Stromal cell of bone marrow (primary cell): ENCODE measurements around the gene UST.
"Not testable (repeated sequence)": the region's sequence is repeated elsewhere in the genome, so short reads cannot be mapped to it uniquely, and the experiment has no call there.

ENCODE experiments used
- DNase-seq: peaks from one replicate; pipeline ENCODE4 v3.0.0-alpha.2; 2012; ENCODE audit warnings: low read depth

Gene UST

GRCh38 chr6:148736774-148737412, 9.9 kb upstream of the UST start:
- DNase-seq: no peak

DNA sequence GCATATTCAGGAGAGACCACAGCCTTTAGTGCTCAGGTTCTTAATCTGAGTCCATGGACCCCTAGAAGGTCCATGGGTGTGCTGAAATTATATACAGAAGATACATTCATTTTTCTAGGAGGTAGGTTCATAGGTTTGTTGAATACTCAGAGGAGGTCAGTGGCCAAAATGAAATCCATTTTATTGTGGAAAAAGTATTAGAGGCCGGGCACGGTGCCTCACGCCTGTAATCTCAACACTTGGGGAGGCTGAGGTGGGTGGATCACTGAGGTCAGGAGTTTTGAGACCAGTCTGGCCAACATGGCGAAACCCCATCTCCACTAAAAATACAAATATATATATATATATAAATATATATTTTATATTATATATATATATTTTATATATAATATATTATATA, 9.0 kb upstream of the UST start:
- DNase-seq: no peak

GRCh38 chr6:148738946-148739821, 7.6 kb upstream of the UST start:
- no peak for DNase-seq

- DNase-seq: no peak
Observed at GRCh38 chr6:148739822-148740128, 7.1 kb upstream of the UST start.

DNA sequence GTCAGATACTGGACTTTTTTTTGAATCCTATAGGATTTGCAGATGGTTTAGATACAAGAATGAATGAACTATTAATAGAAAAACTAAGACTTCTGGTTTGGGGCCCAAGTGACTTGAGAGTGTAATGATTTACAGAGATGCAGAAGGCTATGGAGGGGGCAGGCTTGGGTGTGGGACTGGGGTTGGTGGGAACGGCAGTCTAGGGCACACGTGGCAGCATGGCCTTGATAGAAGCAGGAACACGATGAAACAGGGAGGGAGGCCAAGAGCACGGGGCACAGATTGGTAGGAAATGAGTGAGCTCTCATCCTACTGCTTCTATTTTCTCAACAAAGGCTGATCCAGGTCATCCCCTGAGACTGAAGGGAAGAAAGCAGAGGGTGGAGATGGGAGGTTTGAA, 3.4 kb upstream of the UST start:
- no peak for DNase-seq

DNA sequence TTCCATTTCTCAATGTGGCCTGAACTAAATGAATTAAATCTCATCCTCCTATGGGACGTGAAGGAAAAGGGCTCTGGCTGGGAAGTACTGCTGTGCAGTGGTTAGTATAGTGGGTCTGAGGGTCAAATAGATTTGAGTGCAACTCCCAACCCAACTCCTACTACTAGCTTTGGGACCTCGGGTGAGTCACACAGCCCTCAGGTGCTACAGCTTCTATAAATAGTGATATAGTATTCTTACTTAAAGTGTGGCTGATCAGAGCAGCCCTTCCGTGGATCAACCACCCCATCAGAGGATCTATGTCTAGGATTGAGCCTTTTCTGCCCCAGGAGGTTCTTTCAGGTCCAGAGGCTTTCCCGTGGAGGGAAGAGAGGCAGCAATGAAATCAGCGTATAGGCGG, 904 bp upstream of the UST start:
- DNase-seq: no peak

DNA sequence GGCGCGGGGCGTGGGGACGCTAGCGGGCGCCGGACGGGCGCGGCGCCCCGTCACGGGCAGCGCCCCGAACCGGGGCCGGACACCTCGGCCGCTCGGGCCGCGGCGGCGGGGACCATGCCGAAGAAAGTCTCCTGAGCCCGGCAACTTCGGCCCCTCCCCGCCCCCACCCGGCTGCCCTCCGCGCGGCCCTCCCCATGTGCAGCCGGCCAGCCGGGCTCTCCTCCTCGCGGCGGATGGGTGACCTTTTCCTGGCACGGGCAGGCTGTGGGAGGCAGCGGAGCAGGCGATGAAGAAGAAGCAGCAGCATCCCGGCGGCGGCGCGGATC, 278 bp downstream of the UST start:
- DNase-seq: no peak

DNA sequence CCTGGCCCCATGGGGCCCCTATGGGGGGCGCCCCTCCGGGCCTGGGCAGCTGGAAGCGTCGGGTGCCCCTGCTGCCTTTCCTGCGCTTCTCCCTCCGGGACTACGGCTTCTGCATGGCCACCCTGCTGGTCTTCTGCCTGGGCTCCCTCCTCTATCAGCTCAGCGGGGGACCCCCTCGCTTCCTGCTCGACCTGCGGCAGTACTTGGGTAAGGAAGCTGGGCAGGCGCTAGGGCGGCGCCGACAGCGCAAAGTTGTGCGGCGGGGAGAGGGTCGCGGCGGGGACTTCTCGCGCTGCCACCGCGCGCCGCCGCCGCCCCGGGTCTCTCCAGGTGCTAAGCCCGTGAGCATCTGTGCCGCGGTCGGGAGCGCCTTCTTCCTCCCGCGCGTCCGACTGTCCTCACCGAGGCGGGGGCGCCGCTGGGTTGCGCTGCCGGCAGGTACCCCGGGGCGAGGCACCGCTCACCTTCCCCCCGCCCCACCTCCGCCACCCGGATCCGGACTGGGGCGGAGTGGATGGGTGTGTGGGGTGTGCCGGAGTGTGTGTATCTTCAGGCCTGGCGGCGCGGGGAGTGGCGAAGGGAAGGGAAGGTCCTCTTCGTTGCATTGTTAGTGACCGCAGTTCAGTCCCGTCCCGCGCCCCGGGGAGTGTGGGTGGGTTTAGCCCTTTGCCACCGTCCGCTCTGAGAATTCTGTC, 788 bp downstream of the UST start:
- DNase-seq: no peak

GRCh38 chr6:148749674-148750073, 2.8 kb downstream of the UST start:
- DNase-seq: no peak

GRCh38 chr6:148750838-148751792, 4.3 kb downstream of the UST start:
- no peak for DNase-seq

GRCh38 chr6:148751793-148752170, 5.0 kb downstream of the UST start:
- no peak for DNase-seq

DNA sequence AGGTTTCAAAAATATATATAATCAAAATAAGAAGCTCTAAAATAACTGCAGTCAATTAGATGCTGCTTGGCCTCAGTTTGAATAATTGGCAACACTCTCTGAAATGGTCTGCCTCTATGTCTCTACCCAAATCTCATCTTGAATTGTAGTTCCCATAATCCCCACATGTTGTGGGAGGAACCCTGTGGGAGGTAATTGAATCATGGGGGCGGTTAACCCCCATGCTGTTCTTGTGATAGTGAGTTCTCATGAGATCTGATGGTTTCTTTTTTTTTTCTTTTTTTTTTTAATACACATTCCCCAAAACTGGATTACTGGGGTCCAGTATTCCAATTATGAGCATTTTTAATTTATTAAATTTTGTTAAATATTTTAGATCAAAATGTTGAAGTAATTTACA, 8.5 kb downstream of the UST start:
- DNase-seq: not testable (repeated sequence)

DNA sequence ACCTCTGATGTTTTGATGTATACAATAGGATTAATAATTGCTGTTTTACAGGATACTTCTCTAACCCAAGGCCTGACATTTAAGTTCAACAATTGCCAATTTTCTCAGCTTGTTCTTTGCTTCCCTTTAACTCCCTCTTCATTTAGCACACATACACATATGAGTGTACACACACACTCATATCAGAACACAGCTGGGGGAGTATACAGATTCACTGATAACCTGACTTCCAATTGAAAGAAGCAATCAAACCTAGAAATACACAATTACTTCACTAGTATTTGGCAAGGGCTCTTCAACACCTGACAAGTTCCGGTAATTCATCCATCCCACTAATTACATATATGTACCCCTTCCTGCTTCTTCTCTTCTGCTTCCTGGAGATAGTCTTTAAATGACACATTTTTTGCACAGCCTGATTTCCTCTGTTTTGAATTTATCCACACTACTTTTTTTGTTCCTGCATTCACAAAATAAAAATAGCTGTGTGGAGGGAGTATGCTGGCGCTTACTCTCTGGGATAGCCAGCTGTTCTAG, 11.2 kb downstream of the UST start:
- DNase-seq: no peak

- no peak for DNase-seq
Observed at GRCh38 chr6:148758492-148758891, 11.7 kb downstream of the UST start.

DNA sequence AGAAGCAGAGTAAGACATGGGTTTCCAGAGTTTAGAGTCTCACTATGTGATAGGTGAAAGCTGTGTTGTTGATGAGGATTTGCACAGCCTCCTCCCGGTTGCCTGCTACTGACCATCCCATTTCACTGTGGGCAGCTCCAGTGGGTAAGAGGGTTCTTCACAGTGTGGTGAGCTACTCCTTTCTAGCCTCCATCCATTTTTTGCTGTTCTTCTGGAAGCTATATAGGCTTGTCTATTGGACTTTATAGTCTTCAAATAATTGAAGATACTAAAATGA, 13.4 kb downstream of the UST start:
- DNase-seq: no peak

DNA sequence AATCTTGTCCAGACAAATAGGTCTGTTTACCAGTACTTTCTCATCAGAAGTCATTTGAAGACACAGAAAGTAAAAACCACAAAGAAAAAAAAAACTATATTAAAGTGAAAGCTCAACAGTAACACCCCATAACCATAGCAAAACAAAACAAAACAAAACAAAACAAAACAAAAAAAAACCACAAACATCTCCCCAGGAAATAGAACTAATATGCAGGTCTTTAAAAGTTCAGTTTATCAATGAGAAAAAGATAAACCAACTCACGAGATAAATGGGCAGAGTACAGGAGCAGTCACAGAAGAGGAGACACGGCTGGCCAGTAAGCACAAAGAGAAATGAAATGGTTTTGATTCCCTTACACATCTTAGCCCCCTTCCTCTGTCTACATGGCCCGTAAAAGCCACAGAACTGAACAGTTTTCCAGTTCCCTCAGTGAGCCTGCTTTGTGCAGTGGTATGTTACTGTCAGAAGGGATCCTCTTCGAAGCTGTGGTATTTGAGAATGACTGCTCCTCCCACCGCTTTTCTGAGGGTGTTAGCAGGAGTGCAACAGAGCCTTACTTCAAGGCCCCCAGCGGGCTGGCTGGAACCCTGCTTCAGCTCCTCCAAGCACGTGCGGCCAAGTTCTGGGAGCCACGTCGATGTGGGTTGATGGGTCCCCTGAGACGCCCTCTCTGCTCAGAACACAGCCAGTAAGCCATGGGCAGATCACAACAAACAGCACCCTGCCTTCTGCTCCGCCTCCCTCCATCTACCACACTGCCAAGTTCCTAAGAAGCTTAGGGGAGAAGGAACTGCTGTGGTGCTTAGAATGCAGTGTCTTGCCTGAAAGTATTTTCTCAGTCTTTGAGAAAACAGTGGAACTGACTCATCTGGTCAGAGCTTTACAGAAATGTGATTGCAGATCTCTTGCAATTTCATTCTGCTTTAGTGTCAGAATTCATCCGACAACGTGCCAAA, 14.0 kb downstream of the UST start:
- DNase-seq: peak; percentile 87

- DNase-seq: no peak
Observed at GRCh38 chr6:148761527-148762011, 14.7 kb downstream of the UST start.

DNA sequence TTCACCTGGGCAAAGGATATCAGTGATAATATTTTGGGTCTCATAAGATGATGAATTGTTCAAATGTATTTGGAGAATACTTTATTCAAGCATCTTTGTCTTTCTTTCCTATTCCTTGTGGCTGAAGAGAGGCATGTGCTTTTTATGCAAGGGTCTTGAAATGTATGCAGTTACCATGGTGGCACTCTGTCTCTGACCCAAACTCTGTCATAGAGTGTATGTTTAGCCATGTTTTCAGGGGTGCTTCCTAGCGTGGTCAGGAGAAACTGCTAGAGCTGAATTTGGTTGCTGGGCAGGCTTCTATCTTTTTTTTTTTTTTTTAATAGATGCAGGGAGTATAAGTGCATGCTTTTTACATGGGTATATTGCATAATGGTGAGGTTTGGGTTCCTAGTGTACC, 15.4 kb downstream of the UST start:
- DNase-seq: no peak

GRCh38 chr6:148764259-148765020, 17.6 kb downstream of the UST start:
- DNase-seq: not testable (repeated sequence)
